ENCODE measurements around the gene SRSF12. TPM values are rescaled to one million over a fixed set of nuclear protein-coding genes. Genes with fewer than 3 reads are reported as not detected.
A peak's percentile ranks its signal among the peaks of the same experiment; 100 is the strongest.

The SRSF12 gene
- total and polyA plus RNA-seq, 9 of the 15 experiments (the other 6 are each of a cell fraction or from before 2014, with no cell fraction given), result not detected

DNA sequence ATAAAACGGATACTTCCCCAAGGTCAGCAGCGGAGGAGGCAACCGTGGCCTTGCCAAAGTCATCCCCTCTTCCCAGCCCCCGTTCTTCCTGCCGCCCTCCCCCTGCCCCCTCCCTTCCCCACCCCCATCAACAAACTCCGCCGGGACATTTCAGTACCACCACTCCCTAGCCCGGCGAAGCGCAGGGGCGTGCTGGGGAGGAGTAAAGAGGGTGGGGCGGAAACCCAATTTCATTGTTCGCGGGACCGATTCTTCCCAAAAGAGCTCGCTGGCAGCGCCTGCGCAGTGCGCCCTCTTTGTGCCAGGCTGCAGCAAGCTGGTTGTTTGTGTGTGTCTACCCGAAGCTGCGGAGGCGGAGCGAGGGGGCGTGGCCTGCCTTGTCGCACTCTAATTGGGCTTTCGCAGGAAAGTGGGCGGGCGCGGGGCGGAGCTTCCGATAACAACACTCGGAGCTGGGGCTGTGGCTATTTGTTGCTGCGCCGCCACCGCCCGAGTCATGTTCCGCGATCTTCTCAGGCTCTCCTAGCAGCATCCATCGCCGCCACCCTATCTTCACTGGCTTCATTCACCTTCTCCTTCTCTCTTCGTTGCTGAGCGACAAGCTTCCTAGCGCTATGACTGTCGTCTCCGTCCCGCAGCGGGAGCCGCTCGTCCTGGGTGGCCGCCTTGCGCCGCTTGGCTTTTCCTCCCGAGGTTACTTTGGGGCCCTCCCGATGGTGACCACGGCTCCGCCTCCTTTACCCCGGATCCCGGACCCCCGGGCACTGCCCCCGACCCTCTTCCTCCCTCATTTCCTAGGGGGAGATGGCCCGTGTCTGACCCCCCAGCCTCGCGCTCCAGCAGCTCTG is 37.4 kb downstream of the SRSF12 start, which contains the start of gene PNRC1 (continued):
- TF ChIP-seq FOXK2 (conservative IDR thresholded peaks at IDR 0.05 in 1 of 2, IDR thresholded peaks at IDR 0.05 in 1 of 2; ENCODE audit: low read depth in 2 of 2), result peak; percentile 83 to 89
- TF ChIP-seq MECOM (CRISPR knock-in tag; IDR thresholded peaks at IDR 0.05), result no peak
- no peak for TF ChIP-seq ZNF76 (CRISPR knock-in tag; IDR thresholded peaks at IDR 0.05; ENCODE audit: borderline replicate concordance)
- no peak for TF ChIP-seq FOXA3 (CRISPR knock-in tag; conservative IDR thresholded peaks at IDR 0.05 in 1 of 2, IDR thresholded peaks at IDR 0.05 in 1 of 2)
- peak; percentile 78 for TF ChIP-seq RBBP5 (IDR thresholded peaks at IDR 0.05; ENCODE audit: borderline replicate concordance, insufficient read depth, low read length, poor library complexity, severe bottlenecking)
- TF ChIP-seq, protein P1, sequence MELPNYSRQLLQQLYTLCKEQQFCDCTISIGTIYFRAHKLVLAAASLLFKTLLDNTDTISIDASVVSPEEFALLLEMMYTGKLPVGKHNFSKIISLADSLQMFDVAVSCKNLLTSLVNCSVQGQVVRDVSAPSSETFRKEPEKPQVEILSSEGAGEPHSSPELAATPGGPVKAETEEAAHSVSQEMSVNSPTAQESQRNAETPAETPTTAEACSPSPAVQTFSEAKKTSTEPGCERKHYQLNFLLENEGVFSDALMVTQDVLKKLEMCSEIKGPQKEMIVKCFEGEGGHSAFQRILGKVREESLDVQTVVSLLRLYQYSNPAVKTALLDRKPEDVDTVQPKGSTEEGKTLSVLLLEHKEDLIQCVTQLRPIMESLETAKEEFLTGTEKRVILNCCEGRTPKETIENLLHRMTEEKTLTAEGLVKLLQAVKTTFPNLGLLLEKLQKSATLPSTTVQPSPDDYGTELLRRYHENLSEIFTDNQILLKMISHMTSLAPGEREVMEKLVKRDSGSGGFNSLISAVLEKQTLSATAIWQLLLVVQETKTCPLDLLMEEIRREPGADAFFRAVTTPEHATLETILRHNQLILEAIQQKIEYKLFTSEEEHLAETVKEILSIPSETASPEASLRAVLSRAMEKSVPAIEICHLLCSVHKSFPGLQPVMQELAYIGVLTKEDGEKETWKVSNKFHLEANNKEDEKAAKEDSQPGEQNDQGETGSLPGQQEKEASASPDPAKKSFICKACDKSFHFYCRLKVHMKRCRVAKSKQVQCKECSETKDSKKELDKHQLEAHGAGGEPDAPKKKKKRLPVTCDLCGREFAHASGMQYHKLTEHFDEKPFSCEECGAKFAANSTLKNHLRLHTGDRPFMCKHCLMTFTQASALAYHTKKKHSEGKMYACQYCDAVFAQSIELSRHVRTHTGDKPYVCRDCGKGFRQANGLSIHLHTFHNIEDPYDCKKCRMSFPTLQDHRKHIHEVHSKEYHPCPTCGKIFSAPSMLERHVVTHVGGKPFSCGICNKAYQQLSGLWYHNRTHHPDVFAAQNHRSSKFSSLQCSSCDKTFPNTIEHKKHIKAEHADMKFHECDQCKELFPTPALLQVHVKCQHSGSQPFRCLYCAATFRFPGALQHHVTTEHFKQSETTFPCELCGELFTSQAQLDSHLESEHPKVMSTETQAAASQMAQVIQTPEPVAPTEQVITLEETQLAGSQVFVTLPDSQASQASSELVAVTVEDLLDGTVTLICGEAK (IDR thresholded peaks at IDR 0.05), result 0 out of 2 replicates have a peak, but pooled peaks have one; percentile 27
- TF ChIP-seq, protein P1 (CRISPR knock-in tag; IDR thresholded peaks at IDR 0.05), result no peak
- TF ChIP-seq L3MBTL2 (IDR thresholded peaks at IDR 0.05), result no peak

All from K562 (cell line).